ENCODE results near the gene CSF2RB. TPM values are rescaled to one million over a fixed set of nuclear protein-coding genes. Genes with fewer than 3 reads are reported as not detected.

The CSF2RB gene
- total RNA-seq, 1 donor from 2014 or later, result 152 TPM

DNA sequence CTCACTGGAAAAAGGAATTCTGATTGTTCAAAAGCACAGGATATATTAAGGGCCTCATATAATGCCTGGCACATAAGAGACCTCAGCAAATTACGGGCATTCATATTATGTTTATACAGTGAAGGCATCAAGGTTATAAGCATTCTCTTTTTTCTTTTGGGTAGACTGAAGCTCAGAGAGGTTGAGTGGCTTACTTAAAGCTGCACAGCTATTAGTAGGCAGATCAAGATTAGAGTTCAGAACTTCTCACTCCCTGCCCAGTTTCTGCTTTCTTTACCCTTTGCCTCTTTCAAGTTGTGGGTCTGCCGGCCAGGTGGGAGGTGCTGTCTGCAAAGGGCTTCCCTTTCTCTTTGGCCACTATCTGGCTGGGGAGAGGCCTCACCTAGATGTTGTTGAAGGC, 18.0 kb downstream of the CSF2RB start:
- H3K27me3 Mint-ChIP-seq, result no peaks in the 10 kb centered on the region
- no peak overlapping the region for H3K27ac Mint-ChIP-seq
- no peaks in the 10 kb centered on the region for H3K9me3 Mint-ChIP-seq
- TF ChIP-seq, protein P1, sequence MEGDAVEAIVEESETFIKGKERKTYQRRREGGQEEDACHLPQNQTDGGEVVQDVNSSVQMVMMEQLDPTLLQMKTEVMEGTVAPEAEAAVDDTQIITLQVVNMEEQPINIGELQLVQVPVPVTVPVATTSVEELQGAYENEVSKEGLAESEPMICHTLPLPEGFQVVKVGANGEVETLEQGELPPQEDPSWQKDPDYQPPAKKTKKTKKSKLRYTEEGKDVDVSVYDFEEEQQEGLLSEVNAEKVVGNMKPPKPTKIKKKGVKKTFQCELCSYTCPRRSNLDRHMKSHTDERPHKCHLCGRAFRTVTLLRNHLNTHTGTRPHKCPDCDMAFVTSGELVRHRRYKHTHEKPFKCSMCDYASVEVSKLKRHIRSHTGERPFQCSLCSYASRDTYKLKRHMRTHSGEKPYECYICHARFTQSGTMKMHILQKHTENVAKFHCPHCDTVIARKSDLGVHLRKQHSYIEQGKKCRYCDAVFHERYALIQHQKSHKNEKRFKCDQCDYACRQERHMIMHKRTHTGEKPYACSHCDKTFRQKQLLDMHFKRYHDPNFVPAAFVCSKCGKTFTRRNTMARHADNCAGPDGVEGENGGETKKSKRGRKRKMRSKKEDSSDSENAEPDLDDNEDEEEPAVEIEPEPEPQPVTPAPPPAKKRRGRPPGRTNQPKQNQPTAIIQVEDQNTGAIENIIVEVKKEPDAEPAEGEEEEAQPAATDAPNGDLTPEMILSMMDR (IDR thresholded peaks at IDR 0.05), result no peak
- no peak for DNase-seq
- no peak overlapping the region for H3K4me3 Mint-ChIP-seq
- H3K4me1 Mint-ChIP-seq, result peaks cover 10% of the 10 kb centered on the region
- ChIA-PET CTCF (no interaction called here), POLR2A (interaction anchor here (2.4 kb wide), 1 partner anchor 72 kb away, joined by 5 read pairs; no protein-coding TSS in a partner anchor)
- intact Hi-C loops (cut with micrococcal nuclease), result no loop called here
- ATAC-seq (ENCODE audit: low read depth), result no peak
- peaks cover 88% of the 10 kb centered on the region for H3K36me3 Mint-ChIP-seq (ENCODE audit: low read depth)

- POLR2A ChIA-PET, result no interaction called here
- DNase-seq, result no peak
- no peak for ATAC-seq (ENCODE audit: low read depth)
- Mint-ChIP-seq H3K9me3 (no peaks in the 10 kb centered on the region), H3K4me3 (no peak overlapping the region), H3K4me1 (peaks cover 17% of the 10 kb centered on the region), H3K36me3 (ENCODE audit: low read depth) (peaks cover 80% of the 10 kb centered on the region), H3K27ac (no peak overlapping the region), H3K27me3 (no peaks in the 10 kb centered on the region)
- CTCF ChIA-PET, result no interaction called here
- intact Hi-C loops (cut with micrococcal nuclease), result no loop called here
- TF ChIP-seq, protein P1 (IDR thresholded peaks at IDR 0.05), result no peak
These were observed 20.4 kb downstream of the CSF2RB start for GRCh38 chr22:36933629-36934417.

DNA sequence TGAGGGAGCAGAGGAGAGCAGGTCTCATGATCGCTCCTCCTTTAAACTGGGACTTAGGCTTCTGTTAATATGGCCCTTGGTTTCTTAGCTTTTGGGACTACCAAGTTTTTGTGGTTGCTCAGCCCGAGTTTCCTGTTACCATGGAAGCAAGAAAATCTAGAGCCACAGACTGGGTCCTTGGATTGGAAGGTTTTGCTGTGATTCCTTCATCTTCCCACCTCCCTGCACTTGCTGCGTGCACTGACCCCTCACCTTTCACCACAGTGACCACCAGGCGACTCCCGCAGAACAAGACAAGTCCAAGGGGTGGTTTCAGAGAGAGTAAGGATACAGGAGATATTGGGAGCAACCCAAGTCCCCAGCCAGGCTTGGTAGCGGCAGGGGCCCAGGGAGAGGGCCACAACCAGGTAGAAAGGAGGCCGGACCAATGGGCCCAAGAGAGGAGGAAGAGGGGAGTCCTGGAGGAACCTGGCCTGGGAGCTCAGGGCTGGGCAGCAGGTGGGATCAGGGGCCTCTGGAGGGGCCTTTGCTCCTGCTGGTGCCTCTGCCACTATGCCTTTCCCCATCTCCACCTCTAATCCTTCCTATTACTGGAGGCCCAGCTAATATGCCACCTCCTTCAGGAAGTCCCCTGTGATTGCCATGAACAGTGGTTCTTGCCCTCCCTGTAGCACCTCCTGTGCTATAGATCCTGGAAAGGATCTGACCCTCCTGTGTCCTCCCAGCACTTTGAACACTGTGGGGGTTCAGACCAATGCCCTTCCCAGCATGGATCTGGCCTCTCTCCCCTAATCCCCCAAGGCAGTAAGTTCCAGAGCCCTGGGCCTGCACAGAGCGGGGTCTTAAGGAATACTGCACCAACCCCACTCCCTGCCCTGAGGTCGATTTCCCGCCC, 21.2 kb downstream of the CSF2RB start:
- ATAC-seq (ENCODE audit: low read depth) (no peak), DNase-seq (no peak)
- Mint-ChIP-seq H3K27ac (peak overlapping the region; percentile 24), H3K4me1 (peaks cover 22% of the 10 kb centered on the region), H3K27me3 (no peaks in the 10 kb centered on the region), H3K4me3 (no peak overlapping the region), H3K9me3 (no peaks in the 10 kb centered on the region), H3K36me3 (ENCODE audit: low read depth) (peaks cover 78% of the 10 kb centered on the region)
- intact Hi-C loops (cut with micrococcal nuclease), result no loop called here
- POLR2A ChIA-PET, result interaction anchor here (2.7 kb wide), 1 partner anchor 74 kb away, joined by 9 read pairs; the partner anchor contains the start of gene NCF4
- CTCF ChIA-PET, result no interaction called here
- TF ChIP-seq, protein P1 (IDR thresholded peaks at IDR 0.05), result no peak

DNA sequence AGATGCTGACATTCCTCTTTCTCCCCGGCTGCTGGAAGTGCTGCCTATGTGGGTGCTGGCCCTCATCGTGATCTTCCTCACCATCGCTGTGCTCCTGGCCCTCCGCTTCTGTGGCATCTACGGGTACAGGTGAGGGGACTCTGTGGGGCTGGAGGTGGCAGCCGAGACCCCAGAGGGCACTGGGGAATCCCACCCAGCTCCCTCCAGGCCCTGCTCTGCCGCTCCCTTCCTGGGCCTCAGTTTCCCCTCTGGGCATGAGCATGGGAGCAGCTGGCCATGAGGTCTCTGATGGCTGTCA, 21.8 kb downstream of the CSF2RB start:
- peaks cover 26% of the 10 kb centered on the region for H3K4me1 Mint-ChIP-seq
- ChIA-PET POLR2A (interaction anchor here (2.7 kb wide), 1 partner anchor 74 kb away, joined by 9 read pairs; the partner anchor contains the start of gene NCF4), CTCF (no interaction called here)
- no peaks in the 10 kb centered on the region for H3K27me3 Mint-ChIP-seq
- peaks cover 73% of the 10 kb centered on the region for H3K36me3 Mint-ChIP-seq (ENCODE audit: low read depth)
- no peak overlapping the region for H3K4me3 Mint-ChIP-seq
- no peaks in the 10 kb centered on the region for H3K9me3 Mint-ChIP-seq
- ATAC-seq (ENCODE audit: low read depth) (no peak), DNase-seq (no peak)
- intact Hi-C loops (cut with micrococcal nuclease), result no loop called here
- TF ChIP-seq, protein P1 (IDR thresholded peaks at IDR 0.05), result no peak
- no peak overlapping the region for H3K27ac Mint-ChIP-seq

DNA sequence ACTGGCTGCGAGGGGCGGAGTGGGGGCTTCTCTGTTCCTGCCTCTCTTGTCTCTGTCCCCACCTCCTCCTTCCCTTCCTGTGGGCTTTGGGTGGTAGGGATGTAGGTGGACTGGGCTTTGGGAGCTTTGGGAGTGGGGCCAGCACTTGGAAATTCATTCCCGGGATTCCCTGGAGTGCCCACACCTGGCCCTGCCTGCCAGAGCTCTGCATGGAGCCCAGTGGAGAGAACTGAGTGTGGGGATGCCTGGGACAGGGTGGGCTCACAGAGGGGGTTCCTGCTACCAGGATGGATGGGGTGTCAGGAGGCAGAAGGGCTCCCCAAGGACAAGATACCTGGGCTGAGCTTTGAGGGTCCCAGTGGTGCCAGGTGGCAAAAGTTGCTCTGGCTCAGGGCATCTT, 22.3 kb downstream of the CSF2RB start:
- Mint-ChIP-seq H3K27ac (peak overlapping the region; percentile 83), H3K4me3 (no peak overlapping the region)

More for the DNA sequence above, 22.3 kb downstream of the CSF2RB start:
- DNase-seq, result no peak
- POLR2A ChIA-PET, result interaction anchor here (1.3 to 2.7 kb wide), 2 partner anchors 9 to 75 kb away, joined by 4 to 9 read pairs; partner anchors contain the start of gene NCF4
- Mint-ChIP-seq H3K9me3 (no peaks in the 10 kb centered on the region), H3K27me3 (no peaks in the 10 kb centered on the region), H3K36me3 (ENCODE audit: low read depth) (peaks cover 71% of the 10 kb centered on the region), H3K4me1 (peaks cover 31% of the 10 kb centered on the region)
- ATAC-seq (ENCODE audit: low read depth), result no peak
- intact Hi-C loops (cut with micrococcal nuclease), result no loop called here
- TF ChIP-seq, protein P1 (IDR thresholded peaks at IDR 0.05), result no peak
- CTCF ChIA-PET, result interaction anchor here (0.7 kb wide), 1 partner anchor 80 kb away, joined by 4 read pairs; no protein-coding TSS in a partner anchor

Data from activated B cell treated with CpG ODN at 0.5 μM for 24 hours (primary cell).